GM12891 (cell line): Measurements from ENCODE around the gene ADAMTS3.
A peak's percentile ranks its signal among the peaks of the same experiment; 100 is the strongest.

ENCODE experiments used
- DNase-seq: peaks from one replicate; pipeline ENCODE4 v3.0.0; 2011; ENCODE audit warnings: low spot score; ENCODE audit not compliant: insufficient read length
- FAIRE-seq: peaks from 2 replicates; lab custom pipeline; 2011; peaks lifted over from hg19 to GRCh38; lab: Jason Lieb, UNC
- PAX5 ChIP-seq: IDR thresholded peaks from 2 replicates; pipeline ENCODE4 v1.6.1; 2011; ENCODE audit warnings: low read length, moderate library complexity, mild to moderate bottlenecking; ENCODE audit not compliant: insufficient read depth, severe bottlenecking
- POLR2A ChIP-seq: IDR thresholded peaks from 2 replicates; pipeline ENCODE4 v1.6.1; 2011; ENCODE audit warnings: low read depth, low read length, control low read depth
- POLR2AphosphoS5 ChIP-seq: IDR thresholded peaks from 2 replicates; pipeline ENCODE4 v1.6.1; 2011; ENCODE audit warnings: low read depth, low read length, control low read depth
- POU2F2 ChIP-seq: IDR thresholded peaks from 2 replicates; pipeline ENCODE4 v1.6.1; 2011; ENCODE audit warnings: low read depth, mild to moderate bottlenecking, control low read depth, low read length, moderate library complexity
- SPI1 ChIP-seq: IDR thresholded peaks from 2 replicates; pipeline ENCODE4 v1.6.1; 2011; ENCODE audit warnings: low read depth, low read length, control low read depth
- TAF1 ChIP-seq: IDR thresholded peaks from 2 replicates; pipeline ENCODE4 v1.6.1; 2011; ENCODE audit warnings: low read depth, low read length, control low read depth

ADAMTS3 gene

GRCh38 chr4:72571337-72571736 lies 2.3 kb upstream of the ADAMTS3 start:
- no peak for FAIRE-seq
- TF ChIP-seq POLR2A (no peak), POLR2AphosphoS5 (no peak), SPI1 (no peak), POU2F2 (no peak), TAF1 (no peak), PAX5 (no peak)
- no peak for DNase-seq

GRCh38 chr4:72569719-72570235 lies 756 bp upstream of the ADAMTS3 start:
- FAIRE-seq, result no peak
- no peak for TF ChIP-seq SPI1
- no peak for TF ChIP-seq POLR2A
- TF ChIP-seq PAX5, result no peak
- no peak for TF ChIP-seq POLR2AphosphoS5
- TF ChIP-seq TAF1, result no peak
- no peak for TF ChIP-seq POU2F2
- DNase-seq, result no peak

- TF ChIP-seq POU2F2, result no peak
- TF ChIP-seq SPI1, result no peak
- no peak for TF ChIP-seq PAX5
- no peak for TF ChIP-seq POLR2A
- DNase-seq (peak; percentile 30), FAIRE-seq (no peak)
Observed at GRCh38 chr4:72567821-72568675, 973 bp downstream of the ADAMTS3 start.

- TF ChIP-seq PAX5 (no peak), TAF1 (no peak), SPI1 (no peak), POLR2A (no peak), POLR2AphosphoS5 (no peak), POU2F2 (no peak)
- FAIRE-seq (no peak), DNase-seq (no peak)
Observed at GRCh38 chr4:72567036-72567435, 2.0 kb downstream of the ADAMTS3 start.

GRCh38 chr4:72566464-72566972 lies 2.5 kb downstream of the ADAMTS3 start:
- DNase-seq (no peak), FAIRE-seq (no peak)
- TF ChIP-seq TAF1, result no peak
- TF ChIP-seq POLR2AphosphoS5, result no peak
- no peak for TF ChIP-seq PAX5
- no peak for TF ChIP-seq POU2F2
- TF ChIP-seq SPI1, result no peak
- TF ChIP-seq POLR2A, result no peak

- DNase-seq (no peak), FAIRE-seq (no peak)
- TF ChIP-seq TAF1 (no peak), PAX5 (no peak), POLR2AphosphoS5 (no peak), SPI1 (no peak), POU2F2 (no peak), POLR2A (no peak)
Observed at GRCh38 chr4:72564789-72565188, 4.2 kb downstream of the ADAMTS3 start.

GRCh38 chr4:72564184-72564583 lies 4.8 kb downstream of the ADAMTS3 start:
- no peak for FAIRE-seq
- TF ChIP-seq TAF1, result no peak
- TF ChIP-seq PAX5, result no peak
- no peak for TF ChIP-seq SPI1
- no peak for TF ChIP-seq POU2F2
- DNase-seq, result no peak

- TF ChIP-seq TAF1 (no peak), PAX5 (no peak), POU2F2 (no peak), POLR2AphosphoS5 (no peak), SPI1 (no peak), POLR2A (no peak)
- DNase-seq (no peak), FAIRE-seq (no peak)
Observed at GRCh38 chr4:72558655-72559054, 10.4 kb downstream of the ADAMTS3 start.

- TF ChIP-seq POU2F2 (no peak), TAF1 (no peak), POLR2AphosphoS5 (no peak), PAX5 (no peak), SPI1 (no peak), POLR2A (no peak)
- FAIRE-seq, result no peak
- no peak for DNase-seq
Observed at GRCh38 chr4:72557021-72557420, 12.0 kb downstream of the ADAMTS3 start.

GRCh38 chr4:72555377-72555831 lies 13.6 kb downstream of the ADAMTS3 start:
- FAIRE-seq, result no peak
- TF ChIP-seq POLR2A, result no peak
- no peak for TF ChIP-seq TAF1
- TF ChIP-seq POLR2AphosphoS5, result no peak
- no peak for TF ChIP-seq POU2F2
- TF ChIP-seq PAX5, result no peak
- TF ChIP-seq SPI1, result no peak
- no peak for DNase-seq
